Measurements from ENCODE around the gene PCK2.
"Not testable (repeated sequence)": the region's sequence is repeated elsewhere in the genome, so short reads cannot be mapped to it uniquely, and the experiment has no call there.

Gene PCK2

DNA sequence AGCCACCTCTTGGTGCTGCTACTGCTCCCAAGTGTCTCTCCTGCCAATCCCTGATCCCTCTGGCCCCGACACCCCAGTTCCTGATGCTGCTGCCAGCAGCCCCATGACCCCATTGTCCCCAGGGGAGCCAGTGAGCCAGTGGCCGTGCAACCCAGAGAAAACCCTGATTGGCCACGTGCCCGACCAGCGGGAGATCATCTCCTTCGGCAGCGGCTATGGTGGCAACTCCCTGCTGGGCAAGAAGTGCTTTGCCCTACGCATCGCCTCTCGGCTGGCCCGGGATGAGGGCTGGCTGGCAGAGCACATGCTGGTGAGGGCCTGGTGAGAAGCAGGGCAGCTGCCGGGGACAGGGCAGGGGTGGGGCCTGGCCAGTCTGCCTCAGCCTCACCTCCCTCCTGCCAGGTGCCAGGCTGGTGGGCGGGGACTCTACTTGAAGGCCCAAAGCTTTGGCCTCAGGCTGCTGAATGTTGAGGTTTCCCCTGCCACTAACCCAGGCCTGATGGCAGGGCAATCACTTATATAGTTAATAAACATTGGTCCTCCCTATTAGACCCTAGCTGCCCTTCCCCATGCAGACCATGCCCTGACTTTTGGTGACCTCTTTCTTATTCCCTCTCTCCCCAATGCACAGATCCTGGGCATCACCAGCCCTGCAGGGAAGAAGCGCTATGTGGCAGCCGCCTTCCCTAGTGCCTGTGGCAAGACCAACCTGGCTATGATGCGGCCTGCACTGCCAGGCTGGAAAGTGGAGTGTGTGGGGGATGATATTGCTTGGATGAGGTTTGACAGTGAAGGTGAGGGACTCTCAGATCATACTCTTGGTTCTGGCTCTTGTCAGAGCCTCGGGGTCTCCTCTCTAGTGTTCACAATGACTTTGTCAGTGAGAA, 5.1 kb downstream of the PCK2 start:
- Mint-ChIP-seq H3K36me3 (ENCODE audit: insufficient read depth) (peaks cover 15% of the 10 kb centered on the region), H3K4me3 (no peak overlapping the region), H3K4me1 (ENCODE audit: low read depth in 2 of 2) (peaks cover 14 to 17% of the 10 kb centered on the region in 2 donors), H3K27me3 (no peaks in the 10 kb centered on the region), H3K27ac (no peak overlapping the region), H3K9me3 (no peaks in the 10 kb centered on the region)
- no peak for ATAC-seq (replicated peaks)
- no peak for DNase-seq

DNA sequence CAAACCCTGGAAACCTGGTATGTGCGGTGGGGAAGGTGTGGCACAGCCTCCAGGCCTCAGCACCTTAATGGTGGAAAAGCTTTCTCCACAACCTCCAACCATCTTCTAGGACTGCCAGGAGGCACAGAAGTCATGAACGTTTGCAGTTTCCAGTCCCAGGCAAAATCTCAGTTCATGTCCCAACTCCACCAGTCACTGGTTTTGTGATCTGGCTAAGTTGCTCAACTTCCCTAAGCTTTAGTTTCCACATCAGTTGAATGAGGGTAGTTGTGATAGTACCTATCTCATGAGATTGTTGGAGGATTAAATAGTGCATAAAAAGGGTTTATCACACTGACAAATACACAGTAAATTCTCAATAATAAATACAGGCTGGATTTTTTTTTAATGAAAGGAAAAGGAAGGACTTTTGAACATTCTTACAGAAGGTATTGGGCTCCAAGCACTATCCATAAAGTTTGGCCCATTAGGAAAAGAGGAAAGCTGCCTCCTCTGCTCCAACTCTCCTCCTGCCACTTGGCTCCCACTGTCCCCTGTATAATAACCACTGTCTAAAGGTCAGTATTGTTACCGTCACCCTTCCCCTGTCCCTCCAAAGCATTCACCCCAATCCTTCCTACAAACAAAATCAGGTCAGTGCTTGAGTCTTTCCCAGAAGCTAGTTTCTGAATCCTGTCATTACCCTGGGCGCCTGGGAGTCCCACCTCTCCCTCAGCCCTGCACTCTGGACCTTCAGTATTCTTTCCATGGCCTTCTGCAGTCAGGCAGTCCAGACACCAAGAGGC, 6.3 kb downstream of the PCK2 start:
- Mint-ChIP-seq H3K27ac (peak overlapping the region in 1 of 2 donors; percentile 4), H3K36me3 (ENCODE audit: insufficient read depth) (peaks cover 11% of the 10 kb centered on the region), H3K4me3 (no peak overlapping the region), H3K4me1 (ENCODE audit: low read depth in 2 of 2) (peaks cover 4 to 9% of the 10 kb centered on the region in 2 donors), H3K9me3 (no peaks in the 10 kb centered on the region), H3K27me3 (no peaks in the 10 kb centered on the region)
- ATAC-seq (replicated peaks) (no peak), DNase-seq (no peak)

DNA sequence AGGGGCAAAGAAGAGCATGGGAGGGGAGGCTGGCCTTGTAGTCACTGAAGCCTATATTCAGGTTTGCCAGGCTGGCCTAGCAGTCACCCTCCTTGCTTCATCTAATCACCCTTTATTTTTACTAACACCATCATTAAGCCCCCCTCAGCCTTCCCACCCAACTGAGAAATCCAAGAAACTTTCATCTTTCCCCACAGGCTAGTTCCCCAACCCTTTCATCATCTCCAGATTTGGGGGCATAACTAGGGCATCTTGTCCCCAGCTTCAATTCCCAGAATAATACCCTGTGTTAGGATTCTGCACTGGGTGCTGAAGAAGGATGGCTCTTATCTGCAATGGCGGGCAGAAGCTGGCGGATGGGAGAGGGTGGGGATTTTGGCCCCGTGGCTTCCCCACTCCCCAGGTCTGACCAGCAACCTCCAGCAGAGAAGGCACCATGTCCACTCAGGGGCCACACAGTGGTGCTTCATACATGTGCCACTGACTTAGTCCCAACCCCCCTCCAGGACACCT, 6.9 kb downstream of the PCK2 start:
- peak overlapping the region in 1 of 2 donors; percentile 4 for H3K27ac Mint-ChIP-seq
- DNase-seq: no peak
- H3K4me3 Mint-ChIP-seq: no peak overlapping the region
- H3K27me3 Mint-ChIP-seq: no peaks in the 10 kb centered on the region
- ATAC-seq (replicated peaks): no peak
- no peaks in the 10 kb centered on the region for H3K9me3 Mint-ChIP-seq
- H3K4me1 Mint-ChIP-seq (ENCODE audit: low read depth in 2 of 2): peaks cover 0 to 4% of the 10 kb centered on the region in 2 donors
- H3K36me3 Mint-ChIP-seq (ENCODE audit: insufficient read depth): peaks cover 11% of the 10 kb centered on the region

DNA sequence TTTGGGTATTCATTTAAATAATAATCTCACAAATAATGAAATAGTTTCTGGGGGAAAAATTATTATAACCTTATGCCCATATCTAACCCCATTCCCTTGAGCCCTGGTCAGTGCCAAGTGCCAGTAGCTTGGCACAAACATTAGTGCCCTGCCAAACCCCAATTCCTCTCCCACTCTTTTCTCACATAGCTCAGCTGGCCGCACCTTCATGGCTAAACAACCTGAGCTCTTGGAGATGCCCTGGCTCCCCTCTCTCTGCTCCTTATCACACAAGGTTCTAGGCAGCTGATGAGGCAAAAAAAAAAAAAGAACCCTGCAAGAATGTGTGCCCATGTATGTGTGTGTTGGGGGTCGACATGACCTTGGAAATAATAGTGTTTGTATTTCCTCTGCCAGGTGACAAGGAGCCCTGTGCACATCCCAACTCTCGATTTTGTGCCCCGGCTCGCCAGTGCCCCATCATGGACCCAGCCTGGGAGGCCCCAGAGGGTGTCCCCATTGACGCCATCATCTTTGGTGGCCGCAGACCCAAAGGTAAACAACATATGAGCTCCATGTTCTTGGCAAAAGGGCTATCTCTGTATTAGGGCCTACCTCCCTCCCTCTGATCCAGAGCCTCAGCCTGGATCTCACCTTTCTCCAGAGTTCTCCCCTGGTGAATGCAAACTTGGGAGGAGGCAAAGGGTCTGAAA, 8.4 kb downstream of the PCK2 start:
- DNase-seq (no peak), ATAC-seq (replicated peaks) (no peak)
- Mint-ChIP-seq H3K4me3 (no peak overlapping the region), H3K36me3 (ENCODE audit: insufficient read depth) (peaks cover 11% of the 10 kb centered on the region), H3K4me1 (ENCODE audit: low read depth in 2 of 2) (no peaks in the 10 kb centered on the region), H3K27ac (peak overlapping the region in 1 of 2 donors; percentile 2), H3K9me3 (no peaks in the 10 kb centered on the region), H3K27me3 (no peaks in the 10 kb centered on the region)

DNA sequence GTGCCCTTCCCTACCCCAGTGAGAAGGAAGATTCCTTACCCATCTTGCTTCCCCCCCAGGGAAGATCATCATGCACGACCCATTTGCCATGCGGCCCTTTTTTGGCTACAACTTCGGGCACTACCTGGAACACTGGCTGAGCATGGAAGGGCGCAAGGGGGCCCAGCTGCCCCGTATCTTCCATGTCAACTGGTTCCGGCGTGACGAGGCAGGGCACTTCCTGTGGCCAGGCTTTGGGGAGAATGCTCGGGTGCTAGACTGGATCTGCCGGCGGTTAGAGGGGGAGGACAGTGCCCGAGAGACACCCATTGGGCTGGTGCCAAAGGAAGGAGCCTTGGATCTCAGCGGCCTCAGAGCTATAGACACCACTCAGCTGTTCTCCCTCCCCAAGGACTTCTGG, 9.3 kb downstream of the PCK2 start:
- H3K27ac Mint-ChIP-seq: peak overlapping the region in 1 of 2 donors; percentile 2
- H3K27me3 Mint-ChIP-seq: no peaks in the 10 kb centered on the region
- ATAC-seq (replicated peaks) (no peak), DNase-seq (no peak)
- H3K4me1 Mint-ChIP-seq (ENCODE audit: low read depth in 2 of 2): peaks cover under 1 to 4% of the 10 kb centered on the region in 2 donors
- H3K36me3 Mint-ChIP-seq (ENCODE audit: insufficient read depth): peaks cover 11% of the 10 kb centered on the region
- H3K4me3 Mint-ChIP-seq: no peak overlapping the region
- no peaks in the 10 kb centered on the region for H3K9me3 Mint-ChIP-seq

DNA sequence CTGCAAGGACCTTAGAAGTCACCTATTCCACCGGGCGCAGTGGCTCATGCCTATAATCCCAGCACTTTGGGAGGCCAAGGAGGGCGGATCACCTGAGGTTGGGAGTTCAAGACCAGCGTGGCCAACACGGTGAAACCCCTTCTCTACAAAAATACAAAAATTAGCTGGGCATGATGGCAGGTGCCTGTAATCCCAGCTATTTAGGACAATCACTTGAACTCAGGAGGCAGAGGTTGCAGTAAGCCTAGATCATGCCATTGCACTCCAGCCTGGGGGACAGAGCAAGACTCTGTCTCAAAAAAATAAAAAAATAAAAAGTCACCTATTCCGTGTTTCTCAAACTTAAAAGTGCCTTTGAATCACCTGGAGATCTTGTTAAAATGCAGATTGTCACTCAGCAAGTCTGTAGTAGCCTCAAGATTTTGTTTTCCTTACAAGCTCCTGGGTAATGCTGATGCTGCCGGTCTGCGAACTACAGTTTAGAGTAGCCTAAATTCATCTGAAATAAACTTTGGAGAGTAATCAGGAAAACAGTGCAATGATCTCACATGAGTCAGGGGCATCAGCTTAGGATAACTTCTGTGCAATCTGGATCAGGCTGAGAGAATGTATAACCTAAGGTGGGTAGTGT, 11.6 kb downstream of the PCK2 start:
- not testable (repeated sequence) for H3K36me3 Mint-ChIP-seq (ENCODE audit: insufficient read depth); ATAC-seq (replicated peaks); H3K27ac Mint-ChIP-seq; DNase-seq; H3K4me3 Mint-ChIP-seq; H3K27me3 Mint-ChIP-seq; H3K9me3 Mint-ChIP-seq
- peaks cover 6 to 11% of the 10 kb centered on the region in 2 donors for H3K4me1 Mint-ChIP-seq (ENCODE audit: low read depth in 2 of 2)

DNA sequence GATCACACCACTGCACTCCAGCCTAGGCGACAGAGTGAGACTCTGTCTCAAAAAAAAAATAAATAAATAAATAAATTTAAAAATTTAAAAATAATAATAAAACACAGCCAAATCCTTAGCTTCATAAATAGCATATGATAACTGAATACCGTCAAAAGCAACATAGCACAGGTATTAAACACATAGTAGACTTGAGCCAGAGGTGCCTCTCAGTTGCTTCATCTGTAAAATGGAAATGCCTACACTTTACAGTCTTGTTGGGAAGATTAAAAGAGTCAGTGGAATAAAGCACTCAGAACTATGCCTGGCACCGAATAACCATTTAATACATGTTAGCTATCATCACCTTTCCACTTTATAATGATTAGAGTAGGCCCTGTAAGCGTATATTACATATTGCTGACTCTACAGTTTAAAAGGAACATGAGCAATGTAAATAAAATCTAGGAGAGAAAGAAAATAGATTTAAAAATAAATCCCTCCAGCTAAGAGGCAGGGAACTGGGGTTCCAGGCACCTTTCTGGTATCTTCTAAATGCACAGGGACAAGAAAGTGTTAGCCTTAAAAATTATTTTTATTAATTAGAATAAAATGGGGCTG, 12.7 kb downstream of the PCK2 start:
- Mint-ChIP-seq H3K36me3 (ENCODE audit: insufficient read depth) (no peaks in the 10 kb centered on the region), H3K9me3 (no peaks in the 10 kb centered on the region), H3K27me3 (no peaks in the 10 kb centered on the region), H3K4me3 (no peak overlapping the region), H3K4me1 (ENCODE audit: low read depth in 2 of 2) (peaks cover 6 to 11% of the 10 kb centered on the region in 2 donors), H3K27ac (no peak overlapping the region)
- DNase-seq: no peak
- ATAC-seq (replicated peaks): no peak

DNA sequence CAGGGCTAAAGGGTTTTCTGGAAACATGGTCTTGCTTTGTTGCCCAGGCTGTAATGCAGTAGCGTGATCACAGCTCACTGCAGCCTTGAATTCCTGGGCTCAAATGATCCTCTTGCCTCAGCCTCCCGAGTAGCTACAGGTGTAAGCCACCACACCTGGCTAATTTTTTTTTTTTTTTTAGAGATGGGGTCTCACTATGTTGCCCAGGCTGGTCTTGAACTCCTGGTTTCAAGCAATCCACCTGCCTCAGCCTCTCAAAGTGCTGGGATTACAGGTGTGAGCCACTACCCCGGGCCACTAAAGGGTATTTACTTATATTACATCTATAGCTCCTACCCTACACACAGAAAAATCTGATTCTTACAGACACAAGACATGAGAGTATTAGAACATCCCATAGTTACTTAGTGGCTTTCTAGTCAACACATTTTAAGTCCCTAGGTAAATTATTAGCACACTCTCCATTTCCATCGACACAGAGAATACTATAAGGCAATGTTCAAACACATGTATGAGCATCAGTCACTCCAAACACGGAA, 14.3 kb downstream of the PCK2 start:
- peak overlapping the region; percentile 90 to 92 for H3K27ac Mint-ChIP-seq
- no peak for ATAC-seq (replicated peaks)
- no peak for DNase-seq
- no peaks in the 10 kb centered on the region for H3K36me3 Mint-ChIP-seq (ENCODE audit: insufficient read depth)
- H3K27me3 Mint-ChIP-seq: no peaks in the 10 kb centered on the region
- H3K4me3 Mint-ChIP-seq: no peak overlapping the region
- H3K4me1 Mint-ChIP-seq (ENCODE audit: low read depth in 2 of 2): peaks cover 6 to 11% of the 10 kb centered on the region in 2 donors
- H3K9me3 Mint-ChIP-seq: no peaks in the 10 kb centered on the region

DNA sequence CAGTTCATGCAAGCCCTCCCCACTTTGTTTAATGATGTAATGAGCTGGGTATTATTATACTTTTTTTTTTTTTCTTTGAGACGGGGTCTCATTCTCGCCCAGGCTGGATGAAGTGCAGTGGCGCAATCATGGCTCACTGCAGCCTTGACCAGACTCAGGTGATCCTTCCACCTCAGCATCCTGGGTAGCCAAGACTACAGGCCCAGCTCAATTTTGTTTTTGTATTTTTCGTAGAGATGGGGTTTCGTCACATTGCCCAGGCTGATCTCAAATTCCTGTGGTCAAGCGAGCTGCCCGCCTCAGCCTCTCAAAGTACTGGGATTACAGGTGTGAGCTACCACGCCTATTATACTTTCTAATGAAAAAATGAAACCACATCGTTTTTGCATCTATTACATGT, 15.9 kb downstream of the PCK2 start:
- Mint-ChIP-seq H3K36me3 (ENCODE audit: insufficient read depth) (peaks cover 16% of the 10 kb centered on the region), H3K4me1 (ENCODE audit: low read depth in 2 of 2) (peaks cover 9 to 12% of the 10 kb centered on the region in 2 donors), H3K4me3 (no peak overlapping the region), H3K27me3 (no peaks in the 10 kb centered on the region), H3K9me3 (no peaks in the 10 kb centered on the region), H3K27ac (no peak overlapping the region)
- no peak for ATAC-seq (replicated peaks)
- no peak for DNase-seq

DNA sequence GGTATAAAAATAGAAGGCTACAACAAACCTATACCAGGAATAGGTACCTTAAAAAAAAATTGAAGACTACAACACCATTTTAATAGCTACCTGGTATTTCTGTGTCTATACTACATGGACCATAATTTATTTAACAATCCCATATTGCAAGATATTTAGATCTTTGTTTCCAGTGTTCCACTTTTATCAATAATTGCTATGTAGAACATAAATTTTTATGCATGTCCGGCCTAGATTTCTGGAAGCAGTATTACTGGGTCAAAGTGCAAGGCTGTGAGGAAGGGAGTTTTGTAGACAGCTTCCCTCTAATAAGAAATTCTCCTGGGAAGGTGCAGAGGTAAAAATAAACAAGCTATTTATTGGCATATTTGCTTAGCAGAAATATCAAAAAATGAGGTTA, 16.4 kb downstream of the PCK2 start:
- Mint-ChIP-seq H3K36me3 (ENCODE audit: insufficient read depth) (peaks cover 20% of the 10 kb centered on the region), H3K4me1 (ENCODE audit: low read depth in 2 of 2) (peaks cover 14 to 16% of the 10 kb centered on the region in 2 donors), H3K9me3 (no peaks in the 10 kb centered on the region), H3K27ac (no peak overlapping the region), H3K27me3 (no peaks in the 10 kb centered on the region), H3K4me3 (no peak overlapping the region)
- no peak for DNase-seq
- no peak for ATAC-seq (replicated peaks)

DNA sequence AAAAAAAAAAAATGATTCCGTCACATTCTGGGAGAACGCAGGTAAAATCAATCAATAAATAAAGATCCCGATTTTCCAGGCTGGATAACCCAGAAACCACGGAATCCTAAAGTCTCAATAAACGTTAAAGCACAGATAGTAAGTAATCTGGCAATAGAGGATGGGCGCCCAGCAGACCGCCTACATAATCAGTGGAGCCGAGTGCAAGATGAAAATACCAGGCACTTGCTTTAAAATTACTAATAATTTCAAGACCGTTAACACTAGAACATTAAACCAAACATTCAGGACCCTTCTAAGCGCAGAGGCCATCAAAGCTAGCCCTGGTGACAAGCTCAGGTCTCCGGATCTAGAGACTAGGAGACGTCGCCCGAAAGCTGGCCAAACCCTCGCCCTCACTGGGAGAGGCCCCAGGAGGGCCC, 19.3 kb downstream of the PCK2 start:
- peaks cover 45% of the 10 kb centered on the region for H3K36me3 Mint-ChIP-seq (ENCODE audit: insufficient read depth)
- peak overlapping the region; percentile 94 to 99 for H3K4me3 Mint-ChIP-seq
- H3K27me3 Mint-ChIP-seq: no peaks in the 10 kb centered on the region
- no peaks in the 10 kb centered on the region for H3K9me3 Mint-ChIP-seq
- ATAC-seq (replicated peaks) (no peak), DNase-seq (no peak)
- H3K4me1 Mint-ChIP-seq (ENCODE audit: low read depth in 2 of 2): peaks cover 26 to 27% of the 10 kb centered on the region in 2 donors
- H3K27ac Mint-ChIP-seq: peak overlapping the region; percentile 99

DNA sequence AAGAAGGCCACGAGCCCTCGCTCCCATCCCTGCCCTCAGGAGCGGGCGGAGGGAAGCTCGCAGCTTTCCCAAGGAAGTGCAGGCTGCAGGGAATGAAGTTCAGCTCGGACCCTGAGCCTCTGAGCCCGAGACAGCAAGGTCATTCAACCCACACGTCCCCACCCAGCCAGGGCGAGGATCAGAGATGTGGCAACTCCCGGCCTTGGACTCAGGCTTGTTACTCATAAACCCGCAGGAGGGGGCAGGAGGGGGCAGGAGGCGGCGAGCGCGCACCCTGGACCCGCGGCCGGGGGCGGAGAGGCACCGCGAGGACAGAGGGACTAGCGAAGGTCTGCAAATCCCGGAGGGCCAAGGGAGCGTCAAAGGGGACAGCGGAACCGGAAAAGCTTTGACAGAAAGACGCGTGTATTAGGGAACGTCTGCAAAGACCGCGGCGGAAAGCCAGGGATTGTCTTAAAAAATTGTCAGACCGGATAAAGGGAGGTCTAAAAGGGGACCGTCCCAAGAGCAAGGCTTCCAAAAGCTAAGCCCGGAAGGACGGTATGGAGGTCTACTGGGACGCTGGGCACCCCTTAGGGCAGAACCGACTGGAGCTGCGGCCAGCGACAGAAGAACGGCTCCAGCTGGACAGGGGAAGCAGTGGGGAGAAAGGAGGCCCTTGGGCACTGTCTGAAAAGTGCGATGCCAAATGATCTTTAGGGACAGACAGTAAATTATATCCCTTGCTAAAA, 19.9 kb downstream of the PCK2 start:
- peak; percentile 31 for ATAC-seq (replicated peaks)
- Mint-ChIP-seq H3K27ac (peak overlapping the region; percentile 99), H3K4me1 (ENCODE audit: low read depth in 2 of 2) (peaks cover 21 to 23% of the 10 kb centered on the region in 2 donors), H3K9me3 (no peaks in the 10 kb centered on the region), H3K36me3 (ENCODE audit: insufficient read depth) (peaks cover 51% of the 10 kb centered on the region), H3K27me3 (no peaks in the 10 kb centered on the region), H3K4me3 (peak overlapping the region; percentile 94 to 99)
- peak in 2 of 3 experiments; percentile 70 to 73 for DNase-seq
